ENCODE measurements around the gene SUMO3.

SUMO3 gene

GRCh38 chr21:44780767-44781459 is 36.9 kb downstream of the SUMO3 start:
- in situ Hi-C loops (cut with MboI; ENCODE audit: low sequenced_read_pairs), result loop anchor here (25.0 kb wide), 1 partner anchor 269 kb away; no protein-coding TSS in a partner anchor

GRCh38 chr21:44780137-44780502 is 37.7 kb downstream of the SUMO3 start:
- in situ Hi-C loops (cut with MboI; ENCODE audit: low sequenced_read_pairs), result loop anchor here (25.0 kb wide), 1 partner anchor 268 kb away; no protein-coding TSS in a partner anchor

GRCh38 chr21:44779417-44780136 is 38.3 kb downstream of the SUMO3 start:
- in situ Hi-C loops (cut with MboI; ENCODE audit: low sequenced_read_pairs), result loop anchor here (25.0 kb wide), 1 partner anchor 267 kb away; no protein-coding TSS in a partner anchor

GRCh38 chr21:44778983-44779382 is 38.9 kb downstream of the SUMO3 start:
- in situ Hi-C loops (cut with MboI; ENCODE audit: low sequenced_read_pairs), result loop anchor here (25.0 kb wide), 1 partner anchor 267 kb away; no protein-coding TSS in a partner anchor

- in situ Hi-C loops (cut with MboI; ENCODE audit: low sequenced_read_pairs), result loop anchor here (25.0 kb wide), 1 partner anchor 266 kb away; no protein-coding TSS in a partner anchor
These were observed 39.4 kb downstream of the SUMO3 start for GRCh38 chr21:44778499-44778911.

GRCh38 chr21:44778094-44778493 is 39.8 kb downstream of the SUMO3 start:
- in situ Hi-C loops (cut with MboI; ENCODE audit: low sequenced_read_pairs), result loop anchor here (25.0 kb wide), 1 partner anchor 266 kb away; no protein-coding TSS in a partner anchor

GRCh38 chr21:44774972-44775371 is 42.9 kb downstream of the SUMO3 start:
- in situ Hi-C loops (cut with MboI; ENCODE audit: low sequenced_read_pairs), result loop anchor here (25.0 kb wide), 1 partner anchor 263 kb away; no protein-coding TSS in a partner anchor

GRCh38 chr21:44773291-44773932 is 44.5 kb downstream of the SUMO3 start:
- in situ Hi-C loops (cut with MboI; ENCODE audit: low sequenced_read_pairs), result no loop called here

GRCh38 chr21:44771896-44772525 is 45.9 kb downstream of the SUMO3 start:
- in situ Hi-C loops (cut with MboI; ENCODE audit: low sequenced_read_pairs), result no loop called here

GRCh38 chr21:44767834-44768831 is 49.7 kb downstream of the SUMO3 start:
- in situ Hi-C loops (cut with MboI; ENCODE audit: low sequenced_read_pairs), result no loop called here

- in situ Hi-C loops (cut with MboI; ENCODE audit: low sequenced_read_pairs), result no loop called here
These were observed 51.0 kb downstream of the SUMO3 start for GRCh38 chr21:44766818-44767354.

GRCh38 chr21:44766014-44766817 is 51.6 kb downstream of the SUMO3 start:
- in situ Hi-C loops (cut with MboI; ENCODE audit: low sequenced_read_pairs), result no loop called here

- in situ Hi-C loops (cut with MboI; ENCODE audit: low sequenced_read_pairs), result no loop called here
These were observed 52.4 kb downstream of the SUMO3 start for GRCh38 chr21:44765231-44766013.

GRCh38 chr21:44764319-44765230 is 53.3 kb downstream of the SUMO3 start:
- in situ Hi-C loops (cut with MboI; ENCODE audit: low sequenced_read_pairs), result no loop called here

- in situ Hi-C loops (cut with MboI; ENCODE audit: low sequenced_read_pairs), result no loop called here
These were observed 54.2 kb downstream of the SUMO3 start for GRCh38 chr21:44763451-44764318.

GRCh38 chr21:44763050-44763378 is 54.8 kb downstream of the SUMO3 start:
- in situ Hi-C loops (cut with MboI; ENCODE audit: low sequenced_read_pairs), result no loop called here
